VCaP (cell line): ENCODE results near the gene ANTXR1.

Source experiments
- H3K27ac ChIP-seq: fragments of 450-650 bp; 2 replicates; pipeline ENCODE4 v1.5.1; 2017
- TF ChIP-seq, protein P1 (sequence below): fragments of 450-650 bp; conservative IDR thresholded peaks from 2 replicates; pipeline ENCODE4 v1.5.1; 2017; ENCODE audit warnings: mild to moderate bottlenecking, moderate library complexity

ANTXR1 gene

DNA sequence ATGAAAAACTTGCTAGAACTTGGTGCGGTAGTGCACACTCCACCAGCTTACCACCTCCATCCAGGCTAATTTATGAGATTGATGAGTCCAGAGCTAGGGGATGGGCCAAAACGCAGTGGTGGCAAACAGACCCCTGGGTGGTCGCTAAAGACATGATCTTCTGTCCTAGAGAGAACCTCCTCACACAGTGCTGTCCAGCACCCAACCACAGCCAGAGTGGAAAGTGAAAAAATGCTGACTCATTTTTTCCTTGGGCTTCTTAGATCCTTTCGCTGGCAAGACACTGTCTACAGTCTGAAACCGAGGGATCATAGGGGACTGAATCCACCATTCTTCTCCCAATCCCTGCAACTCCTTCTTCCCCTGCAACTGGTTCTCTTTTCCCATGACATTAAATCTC is 4.1 kb downstream of the ANTXR1 start:
- no peak overlapping the region for H3K27ac ChIP-seq
- TF ChIP-seq, protein P1, sequence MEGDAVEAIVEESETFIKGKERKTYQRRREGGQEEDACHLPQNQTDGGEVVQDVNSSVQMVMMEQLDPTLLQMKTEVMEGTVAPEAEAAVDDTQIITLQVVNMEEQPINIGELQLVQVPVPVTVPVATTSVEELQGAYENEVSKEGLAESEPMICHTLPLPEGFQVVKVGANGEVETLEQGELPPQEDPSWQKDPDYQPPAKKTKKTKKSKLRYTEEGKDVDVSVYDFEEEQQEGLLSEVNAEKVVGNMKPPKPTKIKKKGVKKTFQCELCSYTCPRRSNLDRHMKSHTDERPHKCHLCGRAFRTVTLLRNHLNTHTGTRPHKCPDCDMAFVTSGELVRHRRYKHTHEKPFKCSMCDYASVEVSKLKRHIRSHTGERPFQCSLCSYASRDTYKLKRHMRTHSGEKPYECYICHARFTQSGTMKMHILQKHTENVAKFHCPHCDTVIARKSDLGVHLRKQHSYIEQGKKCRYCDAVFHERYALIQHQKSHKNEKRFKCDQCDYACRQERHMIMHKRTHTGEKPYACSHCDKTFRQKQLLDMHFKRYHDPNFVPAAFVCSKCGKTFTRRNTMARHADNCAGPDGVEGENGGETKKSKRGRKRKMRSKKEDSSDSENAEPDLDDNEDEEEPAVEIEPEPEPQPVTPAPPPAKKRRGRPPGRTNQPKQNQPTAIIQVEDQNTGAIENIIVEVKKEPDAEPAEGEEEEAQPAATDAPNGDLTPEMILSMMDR = no peak

DNA sequence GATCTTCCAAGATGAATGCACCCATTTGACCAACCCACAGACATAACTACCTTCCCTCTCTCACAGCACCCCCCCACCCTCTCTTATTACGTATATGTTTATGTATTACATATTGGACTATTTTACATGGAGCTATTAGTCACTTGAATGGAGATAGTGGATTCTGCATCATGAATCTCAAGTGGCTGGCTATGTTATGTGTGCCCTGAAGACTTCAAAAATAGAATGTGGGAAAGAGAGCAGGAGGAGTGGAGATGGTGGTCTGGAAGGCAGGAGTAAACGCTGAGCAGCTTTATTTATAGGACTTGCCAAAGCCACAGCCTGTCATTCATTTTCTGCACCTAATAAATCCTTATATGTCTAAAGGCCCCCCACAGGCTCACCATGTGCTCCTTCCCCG is 4.9 kb downstream of the ANTXR1 start:
- TF ChIP-seq, protein P1 = no peak
- no peak overlapping the region for H3K27ac ChIP-seq

DNA sequence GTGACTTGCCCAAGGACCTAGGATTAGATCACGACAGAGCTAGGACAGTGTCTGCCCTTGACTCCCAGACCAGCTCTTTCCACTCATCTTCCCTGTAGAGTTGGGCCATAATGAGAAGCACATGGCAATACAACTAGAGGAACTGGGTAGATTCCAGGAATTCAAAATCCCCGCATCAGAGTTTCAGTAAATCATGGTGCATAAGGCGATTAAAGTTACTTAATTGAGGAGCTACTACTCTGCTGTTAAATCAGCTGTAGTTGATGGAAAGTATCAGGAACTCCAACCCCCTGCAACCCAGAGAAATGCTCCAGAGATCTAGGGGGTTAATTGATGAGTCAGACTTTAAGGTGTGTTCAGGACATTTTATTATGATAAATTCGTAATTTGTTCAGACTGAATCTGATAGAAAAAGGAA is 5.7 kb downstream of the ANTXR1 start:
- TF ChIP-seq, protein P1 = no peak
- no peak overlapping the region for H3K27ac ChIP-seq

DNA sequence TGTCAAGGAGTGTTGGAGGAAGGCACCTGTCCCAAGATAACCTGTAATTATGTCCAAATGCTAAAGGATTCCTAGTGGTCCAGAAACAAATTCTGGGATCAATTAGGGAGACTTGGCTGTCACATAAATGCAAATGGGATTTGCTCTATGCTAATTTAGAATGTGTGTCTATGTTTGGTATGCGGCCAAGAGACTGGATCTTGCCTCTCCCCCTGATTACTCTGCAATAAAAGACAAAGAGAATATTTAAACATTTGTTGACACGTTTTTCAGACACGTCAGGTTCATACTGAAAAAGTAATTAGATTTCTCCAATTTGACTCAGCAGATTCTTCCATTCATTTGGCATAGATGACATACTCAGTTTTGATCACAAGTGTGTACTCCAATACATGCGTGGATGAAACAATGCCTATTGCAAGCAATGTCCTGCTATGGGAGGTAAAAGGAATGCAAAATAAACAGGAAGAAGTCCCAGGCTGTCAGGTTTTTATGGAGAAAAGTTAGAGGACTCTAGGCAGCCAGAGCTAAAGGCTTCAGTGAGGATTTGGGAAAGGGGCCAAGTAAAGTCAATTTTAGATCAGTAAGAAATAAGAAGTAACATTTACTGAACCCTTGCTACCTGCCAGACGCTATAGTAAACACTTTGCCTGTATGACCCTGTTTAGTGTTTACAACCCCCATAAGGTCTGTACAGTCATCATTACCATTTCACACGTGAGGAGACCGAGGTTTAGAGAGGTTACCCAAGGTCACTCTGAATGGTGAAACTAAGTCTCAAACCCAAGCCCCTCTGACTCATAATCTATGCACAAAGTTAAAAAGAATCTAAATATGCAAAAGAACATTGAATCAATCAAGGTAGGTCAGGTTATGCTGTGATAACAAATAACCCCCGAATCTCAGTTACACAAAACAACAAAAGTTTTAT is 7.8 kb downstream of the ANTXR1 start:
- TF ChIP-seq, protein P1 = no peak
- peak overlapping the region; percentile 76 for H3K27ac ChIP-seq

DNA sequence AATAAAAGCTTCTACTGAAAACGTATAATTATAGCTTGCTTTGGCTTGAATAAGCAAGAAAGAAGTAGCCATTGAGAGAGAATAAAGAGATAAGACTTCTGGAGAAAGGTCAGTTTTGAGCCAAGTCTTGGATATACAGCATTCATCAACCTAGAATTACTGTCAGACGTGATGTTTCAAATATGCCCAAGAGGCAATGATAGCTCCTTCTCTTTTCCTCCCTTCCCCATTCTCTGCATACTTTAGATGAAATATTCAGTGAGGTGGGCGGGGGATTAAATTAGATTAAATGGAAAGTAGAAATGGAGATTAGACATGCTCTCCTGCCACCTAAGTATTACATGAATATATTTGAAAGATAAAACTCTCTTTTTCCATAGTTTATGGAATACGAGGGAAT is 8.7 kb downstream of the ANTXR1 start:
- TF ChIP-seq, protein P1 = no peak

DNA sequence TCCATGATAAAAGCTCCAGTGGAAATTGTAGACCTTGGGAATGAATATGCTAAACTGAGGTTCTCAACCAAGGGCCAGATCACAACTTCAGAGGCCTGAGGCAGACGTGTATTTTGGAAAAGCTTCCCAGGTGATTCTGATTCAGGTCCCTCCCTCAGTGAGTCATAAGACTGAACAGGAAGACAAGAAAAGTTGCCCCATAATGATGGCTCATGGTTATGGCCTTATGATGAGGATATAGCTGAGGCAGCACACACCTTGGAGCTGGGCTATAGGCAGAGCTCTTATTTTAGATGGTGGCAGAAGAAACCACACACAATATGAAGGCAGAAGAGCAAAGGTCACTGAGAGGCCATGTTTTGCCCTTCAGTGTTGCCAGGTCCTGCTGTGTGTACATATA is 9.6 kb downstream of the ANTXR1 start:
- H3K27ac ChIP-seq = no peak overlapping the region
- TF ChIP-seq, protein P1 = no peak

More for the DNA sequence above, 8.7 kb downstream of the ANTXR1 start:
- peak overlapping the region; percentile 76 for H3K27ac ChIP-seq

DNA sequence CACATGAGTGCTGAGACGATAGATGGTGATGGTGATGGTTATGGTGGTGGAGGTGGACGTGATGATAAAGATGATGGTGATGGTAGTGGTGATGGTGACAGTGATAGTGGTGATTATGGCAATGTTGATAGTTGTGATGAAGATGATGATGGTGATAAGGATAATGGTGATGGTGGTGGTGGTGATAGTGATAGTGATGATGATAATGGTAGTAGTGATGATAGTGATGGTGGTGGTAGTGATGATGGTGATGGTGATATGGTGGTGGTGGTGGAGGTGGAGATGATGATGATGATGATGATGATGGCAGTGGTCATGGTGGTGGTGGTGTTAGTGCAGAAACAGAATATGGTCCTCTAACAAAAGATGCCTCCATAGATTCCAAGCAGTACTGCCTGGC is 10.3 kb downstream of the ANTXR1 start:
- TF ChIP-seq, protein P1 = no peak
- no peak overlapping the region for H3K27ac ChIP-seq
